HG03139 (cell line): ENCODE results near the gene FOXN3.

Experiments
- ATAC-seq: cut with Tn5 transposase; IDR thresholded peaks from one replicate; pipeline ENCODE4 v1.9.1; 2021; ENCODE audit not compliant: unreplicated experiment

The FOXN3 gene

GRCh38 chr14:89409961-89410360 is 7.1 kb downstream of the FOXN3 start:
- ATAC-seq, result no peak

DNA sequence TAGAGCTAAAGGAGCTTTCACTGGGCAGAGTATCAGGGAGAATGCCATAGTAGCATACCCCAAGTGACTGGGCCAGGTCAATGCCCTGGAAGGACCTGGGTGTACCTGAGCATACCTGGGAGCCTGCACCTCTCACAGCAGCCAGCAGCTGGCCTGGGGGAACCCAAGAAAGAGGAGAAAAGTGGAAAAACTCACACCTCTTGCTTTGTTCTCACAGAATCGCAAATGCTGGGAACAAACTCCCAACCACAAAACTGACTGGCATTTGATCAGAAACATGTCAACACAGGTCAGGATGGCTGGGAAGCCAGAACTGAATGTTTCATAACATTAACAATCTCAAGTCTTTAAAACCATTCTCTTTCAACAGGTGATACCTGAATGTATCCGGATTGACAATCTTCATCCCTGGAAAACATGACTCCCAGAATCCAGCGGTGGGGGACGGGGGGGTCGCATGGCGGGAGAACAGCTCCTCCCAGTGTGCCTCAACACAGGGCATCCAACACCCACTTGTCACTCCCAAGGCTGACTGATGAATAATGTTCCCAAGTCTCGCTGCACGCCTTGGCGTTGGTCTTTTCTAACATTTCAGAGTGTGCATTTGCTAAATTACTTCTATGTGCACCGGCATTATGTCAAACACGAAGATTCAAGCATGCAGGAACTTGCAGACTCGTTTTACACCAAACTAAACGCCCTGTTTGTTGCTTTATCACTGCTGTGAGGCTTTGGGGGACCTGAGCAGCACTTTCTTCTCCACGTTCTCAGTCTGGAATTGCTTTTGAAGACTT is 7.9 kb downstream of the FOXN3 start:
- no peak for ATAC-seq

DNA sequence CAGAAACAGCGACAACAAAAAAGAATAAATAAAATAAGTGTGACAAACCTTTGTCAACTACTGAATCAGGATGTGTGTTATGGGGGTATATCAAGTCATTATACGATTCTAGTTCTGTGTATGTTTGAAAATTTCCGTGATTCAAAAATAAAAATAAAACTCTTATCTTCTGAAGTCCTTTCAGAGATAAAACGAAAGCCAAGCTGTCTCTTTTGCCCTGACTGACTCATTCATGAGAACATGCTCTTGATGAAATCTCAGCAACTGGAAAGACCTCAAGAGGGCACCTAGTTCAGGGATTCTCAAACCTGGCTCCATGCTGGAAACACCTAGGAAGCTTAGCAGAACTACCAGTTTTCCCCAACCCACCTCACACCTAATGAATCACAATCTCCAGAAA is 9.2 kb downstream of the FOXN3 start:
- ATAC-seq, result no peak

DNA sequence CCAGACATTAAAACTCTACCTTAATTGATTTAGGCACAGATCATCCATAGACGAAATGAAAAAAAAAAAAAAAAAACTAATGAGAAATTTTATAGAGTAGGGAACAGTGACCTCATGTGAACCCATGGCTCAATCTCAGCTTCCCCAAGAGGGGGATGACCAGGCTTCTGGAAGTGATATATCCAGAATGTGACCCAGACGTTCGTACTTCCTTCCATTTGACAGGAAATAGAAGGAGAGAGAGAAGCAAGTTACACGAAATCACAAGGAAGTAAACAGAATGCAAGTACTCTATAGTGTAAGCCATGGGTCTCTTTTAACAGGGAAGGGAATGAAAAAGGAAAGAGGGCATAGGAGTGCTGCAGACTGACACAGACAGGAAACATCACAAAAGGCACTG is 10.1 kb downstream of the FOXN3 start:
- no peak for ATAC-seq

- no peak for ATAC-seq
These were observed 10.7 kb downstream of the FOXN3 start for GRCh38 chr14:89406361-89406760.

GRCh38 chr14:89405712-89406111 is 11.3 kb downstream of the FOXN3 start:
- no peak for ATAC-seq

DNA sequence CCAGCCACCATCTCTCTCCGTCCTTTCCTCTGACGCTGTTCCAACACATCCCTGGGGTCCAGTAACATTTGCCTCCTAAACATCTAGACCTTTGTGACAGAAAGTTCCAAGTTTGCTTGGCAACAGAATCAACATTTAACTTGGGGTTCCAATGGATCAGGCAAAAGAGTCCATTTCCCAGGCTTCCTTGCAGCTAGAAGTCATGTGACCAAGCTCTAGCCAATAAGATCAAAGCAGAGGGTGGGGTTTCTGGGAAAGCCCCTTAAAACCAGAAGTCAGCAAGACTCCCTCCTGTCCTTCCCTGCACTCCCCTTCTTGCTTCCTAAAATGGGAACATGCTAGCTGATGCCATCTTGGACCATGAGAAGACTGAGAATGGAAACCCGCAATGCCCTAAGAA is 14.7 kb downstream of the FOXN3 start:
- ATAC-seq, result no peak

- ATAC-seq, result no peak
These were observed 15.3 kb downstream of the FOXN3 start for GRCh38 chr14:89401761-89402160.

GRCh38 chr14:89401241-89401640 is 15.8 kb downstream of the FOXN3 start:
- no peak for ATAC-seq

DNA sequence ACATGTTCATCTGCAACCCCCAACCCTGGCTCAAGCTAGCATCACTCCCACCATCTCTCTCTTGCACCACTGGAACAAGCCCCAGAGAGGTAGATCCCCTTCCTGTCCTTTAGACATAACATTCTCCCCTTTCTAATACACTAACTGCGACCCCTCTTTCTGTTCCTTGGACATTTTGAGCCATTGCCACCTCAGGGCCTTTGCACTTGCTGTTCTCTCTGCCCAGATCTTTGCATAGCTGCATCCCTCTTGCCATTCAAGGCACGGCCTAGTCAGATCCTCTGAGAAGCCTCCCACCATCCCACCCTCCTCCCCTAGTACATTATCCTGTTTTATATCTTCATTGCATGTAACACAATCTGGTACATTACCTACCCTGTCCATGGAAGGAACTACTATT is 16.5 kb downstream of the FOXN3 start:
- no peak for ATAC-seq

DNA sequence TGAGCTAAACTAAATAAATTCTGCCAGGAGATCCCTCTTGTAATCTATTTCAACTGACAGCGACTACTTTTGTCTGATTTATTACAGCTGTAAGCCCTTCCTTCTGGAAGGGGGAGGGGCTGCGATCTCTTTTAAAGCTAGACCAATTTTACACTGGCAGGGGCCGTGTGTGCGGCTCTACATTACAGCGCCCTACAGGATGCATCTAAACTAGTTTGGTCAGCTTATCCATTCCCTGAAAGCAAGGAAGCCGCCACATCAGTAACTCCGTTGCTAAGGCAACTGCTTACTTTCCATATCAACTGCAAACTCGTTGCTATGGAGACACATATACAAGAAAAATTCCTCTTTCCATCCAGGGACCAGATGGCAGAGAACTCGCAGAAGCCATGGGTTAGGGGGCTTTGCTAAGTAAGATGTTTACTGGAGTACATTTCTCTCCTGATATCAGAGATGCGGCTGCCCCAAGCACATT is 17.4 kb downstream of the FOXN3 start:
- no peak for ATAC-seq

DNA sequence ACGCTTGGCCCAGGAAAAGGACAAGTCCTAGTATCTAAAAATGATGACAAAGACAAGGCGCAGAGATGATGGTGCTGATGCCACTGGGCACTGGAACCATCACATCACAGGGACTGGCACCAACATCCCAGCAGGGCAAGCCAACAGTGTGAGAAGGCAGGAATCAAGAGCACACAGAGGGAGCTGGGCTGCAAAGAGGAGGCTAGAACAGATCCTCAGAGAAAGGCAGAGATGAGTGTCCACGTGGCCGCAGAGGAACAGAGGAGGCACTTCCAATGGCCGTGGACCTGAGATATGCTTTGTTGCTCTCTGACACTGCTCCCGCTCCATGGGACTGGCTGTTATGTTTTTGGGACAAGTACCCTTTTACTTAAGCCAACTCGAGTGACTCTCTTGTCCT is 17.9 kb downstream of the FOXN3 start:
- ATAC-seq, result no peak

- no peak for ATAC-seq
These were observed 19.3 kb downstream of the FOXN3 start for GRCh38 chr14:89397569-89398230.

GRCh38 chr14:89394972-89395371 is 22.1 kb downstream of the FOXN3 start:
- no peak for ATAC-seq

DNA sequence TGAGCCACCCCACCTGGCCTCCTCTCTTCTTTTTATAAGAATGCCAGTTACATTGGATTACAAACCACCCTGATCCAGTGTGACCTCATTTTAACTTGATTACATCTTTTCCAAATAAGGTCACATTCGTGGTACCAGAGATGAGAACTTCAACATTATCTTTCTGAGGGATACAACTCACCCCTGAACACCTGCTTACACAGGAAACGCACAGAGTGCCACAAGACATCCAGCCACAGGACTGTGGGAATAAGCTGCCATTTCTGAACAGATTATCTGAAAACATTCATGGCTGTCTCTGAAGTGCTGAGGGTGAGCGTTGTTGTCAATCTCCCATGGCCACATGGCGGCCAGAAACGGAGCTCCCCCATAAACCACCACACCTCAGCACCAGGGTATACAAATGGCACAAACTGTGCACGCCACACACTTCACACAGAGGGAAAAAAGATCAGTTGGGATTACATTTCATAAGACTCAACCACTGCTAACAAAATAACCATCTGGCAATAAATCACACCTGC is 23.7 kb downstream of the FOXN3 start:
- no peak for ATAC-seq

DNA sequence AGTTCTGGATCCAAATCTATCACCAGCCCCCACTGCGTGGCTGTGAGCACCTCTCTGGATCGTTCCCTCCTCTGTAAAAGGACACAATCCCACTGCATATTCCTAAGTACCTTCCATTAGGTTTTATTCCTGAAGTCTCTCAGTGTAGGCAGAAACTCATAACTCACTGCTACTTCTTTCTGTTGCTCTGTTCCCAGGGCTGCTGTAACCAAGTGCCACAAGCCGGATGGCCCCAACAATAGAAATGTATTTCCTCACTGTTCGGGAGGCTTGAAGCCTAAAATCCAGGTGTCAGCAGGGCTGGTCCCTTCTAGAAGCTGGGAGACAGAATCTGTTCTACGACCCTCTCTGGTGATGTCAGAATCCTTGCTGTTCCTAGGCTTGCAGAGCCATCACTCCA is 24.9 kb downstream of the FOXN3 start:
- no peak for ATAC-seq

- ATAC-seq, result no peak
These were observed 25.5 kb downstream of the FOXN3 start for GRCh38 chr14:89391556-89391955.

GRCh38 chr14:89391123-89391522 is 25.9 kb downstream of the FOXN3 start:
- no peak for ATAC-seq

GRCh38 chr14:89388853-89389252 is 28.2 kb downstream of the FOXN3 start:
- no peak for ATAC-seq

DNA sequence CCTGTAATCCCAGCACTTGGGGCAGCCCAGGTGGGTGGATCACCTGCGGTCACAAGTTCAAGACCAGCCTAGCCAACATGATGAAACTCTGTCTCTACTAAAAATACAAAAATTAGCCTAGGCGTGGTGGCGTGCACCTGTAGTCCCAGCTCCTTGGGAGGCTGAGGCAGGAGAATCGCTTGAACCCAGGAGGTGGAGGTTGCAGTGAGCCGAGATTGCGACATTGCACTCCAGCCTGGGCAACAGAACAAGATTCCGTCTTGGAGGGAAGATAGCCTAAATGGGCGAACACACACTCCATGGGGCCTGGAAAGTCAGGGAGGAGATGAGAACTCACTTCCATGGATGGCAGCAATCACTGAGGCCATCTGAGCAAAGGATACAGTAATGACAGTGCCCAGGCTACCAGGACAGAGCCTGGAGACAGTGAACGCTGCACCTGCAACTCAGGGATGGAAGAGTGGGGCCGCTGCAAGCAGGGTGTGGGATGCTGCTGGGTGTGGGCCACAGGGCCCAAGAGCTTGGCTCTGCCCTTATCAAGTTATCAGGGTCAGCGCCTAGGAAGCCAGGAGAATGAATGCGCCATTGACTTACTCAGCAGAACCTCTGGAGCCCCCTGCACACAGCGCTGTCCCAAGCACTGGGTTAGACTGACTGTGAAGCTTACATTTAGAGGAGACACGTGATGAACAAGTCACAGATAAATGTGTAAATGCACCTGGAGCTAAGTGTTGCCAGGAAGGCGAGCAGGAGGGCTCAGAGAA is 28.9 kb downstream of the FOXN3 start:
- no peak for ATAC-seq

- ATAC-seq, result no peak
These were observed 30.7 kb downstream of the FOXN3 start for GRCh38 chr14:89386212-89386886.
